Lung (tissue), 12 donors: Measurements from ENCODE around the gene RTN4R. TPM values are rescaled to one million over a fixed set of nuclear protein-coding genes. Genes with fewer than 3 reads are reported as not detected.
"Not testable (repeated sequence)": the region's sequence is repeated elsewhere in the genome, so short reads cannot be mapped to it uniquely, and the experiment has no call there.

Experiments used
- ATAC-seq: fragments of 200-7000 bp; cut with Tn5 transposase; one replicate; pipeline ENCODE4 v1.9.1; 2020; ENCODE audit warnings: moderate number of reproducible peaks; ENCODE audit not compliant: insufficient read depth, low FRiP score
- DNase-seq, 3 donors: peaks; one replicate each; pipeline ENCODE4 v3.0.0-alpha.2; 2013 to 2017
- H3K27ac ChIP-seq, 2 donors: one replicate each; pipeline ENCODE4 v1.5.1; 2013; ENCODE audit warnings: mild to moderate bottlenecking in 2 of 2, moderate library complexity in 2 of 2, control low read depth in 1 of 2, inconsistent platforms in 1 of 2, low read depth in 1 of 2, low read length in 1 of 2
- H3K27me3 ChIP-seq, 3 donors: one replicate each; pipeline ENCODE4 v1.5.1; 2013; ENCODE audit warnings: low read length in 2 of 3; ENCODE audit not compliant: control insufficient read depth in 3 of 3, insufficient read depth in 3 of 3
- H3K36me3 ChIP-seq, 4 donors: one replicate each; pipeline ENCODE4 v1.5.1; 2013; ENCODE audit warnings: low read length in 4 of 4, mild to moderate bottlenecking in 1 of 4, moderate library complexity in 1 of 4; ENCODE audit not compliant: control insufficient read depth in 4 of 4, insufficient read depth in 4 of 4
- H3K4me1 ChIP-seq, 5 donors: one replicate each; pipeline ENCODE4 v1.5.1; 2013; ENCODE audit warnings: low read length in 5 of 5, mild to moderate bottlenecking in 2 of 5, moderate library complexity in 1 of 5; ENCODE audit not compliant: control insufficient read depth in 5 of 5, insufficient read depth in 5 of 5
- H3K4me3 ChIP-seq: one replicate; pipeline ENCODE4 v1.5.1; 2013; ENCODE audit warnings: mild to moderate bottlenecking, control low read depth, moderate library complexity
- H3K9ac ChIP-seq, 2 donors: one replicate each; pipeline ENCODE4 v1.5.1; 2013; ENCODE audit warnings: low read length in 2 of 2, control low read depth in 1 of 2; ENCODE audit not compliant: insufficient read depth in 1 of 2
- H3K9me3 ChIP-seq, 4 donors: one replicate each; pipeline ENCODE4 v1.5.1; 2013; ENCODE audit warnings: low read length in 3 of 4, mild to moderate bottlenecking in 1 of 4, moderate library complexity in 1 of 4; ENCODE audit not compliant: control insufficient read depth in 4 of 4, insufficient read depth in 3 of 4
- WGBS, 2 donors: extraction: QIAGEN DNeasy Blood & Tissue Kit; methylation state at CpG; one replicate each; pipeline ENCODE4 v1.1.7; 2013; 5-methylcytosine and 5-hydroxymethylcytosine counted together
- polyA plus RNA-seq, 2 donors: library from polyadenylated mRNA; stranded (reverse); fragments of 200-250 nt; gene quantifications; one replicate each; pipeline ENCODE4 v1.2.1, GENCODE V29; 2013
- total RNA-seq, 2 donors: library from RNA; depleted of rRNA in 1 of 2; stranded (reverse); fragments of >200 nt in 1 of 2; gene quantifications; one replicate each; pipeline ENCODE4 v1.2.1, GENCODE V29; 2014 to 2021
- TF ChIP-seq, protein P1 (sequence below): IDR thresholded peaks from 2 replicates; pipeline ENCODE4 v1.5.1; 2012; ENCODE audit warnings: mild to moderate bottlenecking; ENCODE audit errors: control extremely low read depth, extremely low read depth
- donor health status: control.
- donor health status: control.
- donor health status: Bipolar disorder and iron deficiency.
- donor health status: healthy.
- donor health status: DM: yes; HTN: yes; CAD: no.

Gene RTN4R
- total and polyA plus RNA-seq, 4 donors: 2.6 to 7.8 (median 4.3) TPM

DNA sequence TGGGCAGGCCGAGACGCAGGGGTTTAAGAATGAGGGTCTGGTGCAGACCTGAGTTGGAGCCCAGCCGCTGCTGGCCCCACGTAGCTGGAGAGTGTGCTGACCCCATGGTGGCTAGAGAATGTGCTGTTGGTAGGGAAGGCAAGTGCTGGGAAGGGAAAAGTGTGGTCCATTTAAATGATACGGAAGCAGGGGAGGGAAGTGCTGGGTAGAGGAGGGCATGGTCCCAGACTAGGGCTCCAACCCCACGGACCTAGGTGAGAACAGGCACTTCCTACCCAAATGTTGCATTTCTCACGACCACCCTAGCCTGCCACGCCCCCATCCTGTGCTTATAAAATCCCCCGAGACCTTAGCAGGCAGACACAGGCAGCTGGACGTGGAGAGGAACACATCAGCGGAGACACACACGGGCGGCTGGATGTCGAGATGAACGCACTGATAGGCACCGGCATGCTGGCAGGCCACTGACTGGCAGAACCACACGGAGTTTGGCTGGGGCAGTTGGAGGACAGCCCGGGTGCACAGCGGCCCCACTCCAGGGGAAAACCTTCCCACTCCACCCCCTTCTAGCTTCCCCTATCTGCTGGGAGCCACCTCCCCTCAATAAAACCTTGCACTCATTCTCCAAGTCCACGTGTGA, 18.8 kb upstream of the RTN4R start:
- H3K9me3 ChIP-seq, H3K9ac ChIP-seq, H3K27me3 ChIP-seq, H3K4me3 ChIP-seq, DNase-seq, ATAC-seq, H3K27ac ChIP-seq, H3K4me1 ChIP-seq, H3K36me3 ChIP-seq: not testable (repeated sequence)
- WGBS, 2 donors: 58 to 73% methylated on average over 15 to 17 of the region's 20 CpGs

DNA sequence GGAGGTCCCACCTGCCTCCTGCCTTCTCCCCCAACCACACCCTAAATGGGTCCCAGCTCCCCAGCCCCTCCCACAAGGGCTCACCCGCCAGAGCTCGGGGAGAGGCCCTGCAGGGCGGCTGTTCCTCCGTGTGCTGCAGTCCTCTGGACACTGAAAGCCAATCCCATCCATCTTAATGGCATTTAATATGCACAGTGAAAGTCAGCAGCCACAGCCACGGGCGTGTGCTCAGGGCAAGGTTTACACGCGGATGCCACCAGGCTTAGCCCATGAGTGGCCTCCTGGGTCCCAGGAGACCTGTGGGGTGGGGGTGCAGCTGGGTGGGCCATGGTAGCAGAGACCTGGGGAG, 18.2 kb upstream of the RTN4R start:
- not testable (repeated sequence) for DNase-seq, H3K4me1 ChIP-seq, H3K9ac ChIP-seq, H3K27me3 ChIP-seq, H3K9me3 ChIP-seq, H3K4me3 ChIP-seq, H3K27ac ChIP-seq, H3K36me3 ChIP-seq, ATAC-seq
- WGBS, 2 donors: 24 to 44% methylated on average over 8 of the region's 8 CpGs

DNA sequence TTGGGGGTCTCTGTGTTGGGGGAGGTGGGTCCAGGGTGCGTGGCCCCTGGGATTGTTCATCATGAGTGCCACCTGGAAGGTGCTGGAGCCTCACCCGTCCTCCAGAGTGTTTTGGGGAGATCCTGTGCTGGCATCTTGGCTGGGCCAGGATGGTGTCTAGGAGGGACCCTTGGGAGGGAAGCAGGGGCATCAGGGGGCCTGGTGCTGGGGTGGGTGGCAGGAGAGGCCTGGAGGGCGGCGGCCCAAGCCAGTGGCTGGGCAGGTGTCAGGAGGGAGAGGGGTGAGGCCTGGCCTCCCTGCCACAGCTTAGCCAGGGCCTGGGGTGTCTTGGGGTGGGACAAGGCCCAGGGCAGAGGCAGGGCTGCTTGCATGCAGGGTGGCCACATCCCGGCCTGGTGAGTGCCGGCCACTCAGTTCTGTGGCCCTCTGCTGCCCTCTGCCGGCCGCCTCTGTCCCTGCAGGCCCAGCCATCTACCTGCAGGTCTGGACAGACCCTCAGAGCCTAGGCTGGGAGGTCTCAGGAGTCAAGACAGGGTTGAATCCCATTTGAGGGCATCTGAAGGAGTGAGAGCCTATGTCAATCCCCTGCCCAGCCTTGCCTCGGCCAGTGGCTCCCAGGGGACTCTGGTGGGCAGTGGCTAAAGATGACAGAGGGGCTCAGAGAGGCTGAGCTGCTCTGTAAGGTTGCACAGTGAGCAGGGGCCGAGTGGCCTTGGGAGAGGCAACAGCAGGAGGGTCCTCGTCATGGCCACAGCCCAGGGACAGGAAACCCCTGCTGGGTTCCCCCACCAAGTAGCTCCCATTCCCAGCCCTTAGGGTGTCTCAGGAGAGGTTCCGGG, 17.6 kb upstream of the RTN4R start:
- TF ChIP-seq, protein P1, sequence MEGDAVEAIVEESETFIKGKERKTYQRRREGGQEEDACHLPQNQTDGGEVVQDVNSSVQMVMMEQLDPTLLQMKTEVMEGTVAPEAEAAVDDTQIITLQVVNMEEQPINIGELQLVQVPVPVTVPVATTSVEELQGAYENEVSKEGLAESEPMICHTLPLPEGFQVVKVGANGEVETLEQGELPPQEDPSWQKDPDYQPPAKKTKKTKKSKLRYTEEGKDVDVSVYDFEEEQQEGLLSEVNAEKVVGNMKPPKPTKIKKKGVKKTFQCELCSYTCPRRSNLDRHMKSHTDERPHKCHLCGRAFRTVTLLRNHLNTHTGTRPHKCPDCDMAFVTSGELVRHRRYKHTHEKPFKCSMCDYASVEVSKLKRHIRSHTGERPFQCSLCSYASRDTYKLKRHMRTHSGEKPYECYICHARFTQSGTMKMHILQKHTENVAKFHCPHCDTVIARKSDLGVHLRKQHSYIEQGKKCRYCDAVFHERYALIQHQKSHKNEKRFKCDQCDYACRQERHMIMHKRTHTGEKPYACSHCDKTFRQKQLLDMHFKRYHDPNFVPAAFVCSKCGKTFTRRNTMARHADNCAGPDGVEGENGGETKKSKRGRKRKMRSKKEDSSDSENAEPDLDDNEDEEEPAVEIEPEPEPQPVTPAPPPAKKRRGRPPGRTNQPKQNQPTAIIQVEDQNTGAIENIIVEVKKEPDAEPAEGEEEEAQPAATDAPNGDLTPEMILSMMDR: peak; percentile 85
- not testable (repeated sequence) for H3K9ac ChIP-seq, H3K27ac ChIP-seq, H3K4me1 ChIP-seq, H3K9me3 ChIP-seq, H3K27me3 ChIP-seq, H3K4me3 ChIP-seq, H3K36me3 ChIP-seq
- peak; percentile 87 for ATAC-seq
- peak; percentile 53 to 79 (median 66) for DNase-seq
- 40 to 46% methylated on average over 5 to 12 of the region's 12 CpGs for WGBS, 2 donors

DNA sequence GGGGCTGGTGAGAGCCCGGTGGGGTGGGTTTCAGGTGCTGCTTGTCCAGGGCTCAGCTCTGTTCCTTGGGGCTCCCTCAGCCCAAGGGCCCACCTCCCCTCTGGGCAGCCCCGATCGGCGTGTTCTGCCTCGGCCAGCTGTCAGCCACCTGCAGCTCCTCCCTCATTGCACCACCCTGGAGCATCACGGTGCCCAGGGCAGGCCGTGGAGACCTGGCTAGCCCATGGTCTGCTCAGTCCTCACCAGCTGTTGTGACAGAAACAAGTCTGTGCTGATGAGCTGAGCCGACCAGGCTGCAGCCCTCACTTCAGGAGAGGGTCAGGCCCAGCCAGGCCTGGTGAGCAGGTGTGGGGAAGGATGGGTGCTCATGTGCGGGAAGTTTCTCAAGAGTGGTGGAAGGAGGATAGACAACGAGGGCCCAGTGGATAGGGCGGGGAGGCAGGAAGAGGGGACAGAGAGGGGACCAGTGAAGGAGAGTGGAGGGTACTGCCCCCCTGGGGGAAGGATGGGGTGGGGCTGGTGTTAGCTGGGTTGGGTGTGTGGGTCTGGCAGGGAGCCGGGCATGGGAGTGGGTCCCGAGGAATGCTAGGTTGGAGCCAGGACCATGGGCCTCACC, 16.5 kb upstream of the RTN4R start:
- no peaks in the 10 kb centered on the region for H3K27me3 ChIP-seq
- no peaks in the 10 kb centered on the region for H3K9me3 ChIP-seq
- H3K4me3 ChIP-seq: no peak overlapping the region
- no peaks in the 10 kb centered on the region for H3K4me1 ChIP-seq
- 83 to 86% methylated on average over 12 to 13 of the region's 13 CpGs for WGBS, 2 donors
- ATAC-seq: no peak
- H3K9ac ChIP-seq: no peak overlapping the region
- TF ChIP-seq, protein P1: no peak
- H3K36me3 ChIP-seq: no peaks in the 10 kb centered on the region
- no peak overlapping the region for H3K27ac ChIP-seq
- DNase-seq: no peak
